ENCODE measurements around the gene NEUROD4.

The NEUROD4 gene
- long read RNA-seq: 0 reads

- Histone ChIP-seq H3K4me3 (replicated peaks; ENCODE audit: insufficient read depth, low read length) (no peak within 1 kb of the TSS), H3K27me3 (ENCODE audit: insufficient read depth, poor library complexity, severe bottlenecking) (peaks cover 31% of the 10 kb centered on the region), H3K27ac (replicated peaks) (no peak within 1 kb of the TSS)
- DNase-seq (ENCODE audit: low read depth in 1 of 2, low spot score in 1 of 2): peak in 1 of 2 experiments; percentile 16
- TF ChIP-seq GABPA (IDR thresholded peaks at IDR 0.05; ENCODE audit: low read depth) (no peak), REST (IDR thresholded peaks at IDR 0.05; ENCODE audit: insufficient replicate concordance, low read depth) (peak; percentile 96)
Measured at GRCh38 chr12:55019784-55020183, at the start of gene NEUROD4. NEUROD4 (plus strand) TSS chr12:55019974; CDS start chr12:55026440, 6,466 bp downstream.

GRCh38 chr12:54970741-54971140 lies 49.0 kb upstream of the NEUROD4 start:
- Histone ChIP-seq H3K27me3 (ENCODE audit: insufficient read depth, poor library complexity, severe bottlenecking) (no peaks in the 10 kb centered on the region), H3K4me3 (replicated peaks; ENCODE audit: insufficient read depth, low read length) (no peak overlapping the region), H3K27ac (replicated peaks) (no peak overlapping the region)
- TF ChIP-seq CTCF (IDR thresholded peaks at IDR 0.05; ENCODE audit: insufficient read depth, low read length) (no peak), POLR2AphosphoS5 (IDR thresholded peaks at IDR 0.05; ENCODE audit: low read depth) (no peak), REST (IDR thresholded peaks at IDR 0.05; ENCODE audit: insufficient replicate concordance, low read depth) (no peak), SPI1 (IDR thresholded peaks at IDR 0.05; ENCODE audit: borderline replicate concordance, low read depth) (no peak), GABPA (IDR thresholded peaks at IDR 0.05; ENCODE audit: low read depth) (no peak)
- DNase-seq (ENCODE audit: low read depth in 1 of 2, low spot score in 1 of 2): no peak

GRCh38 chr12:54973556-54973955 lies 46.2 kb upstream of the NEUROD4 start:
- no peak overlapping the region for H3K27ac ChIP-seq (replicated peaks)
- H3K4me3 ChIP-seq (replicated peaks; ENCODE audit: insufficient read depth, low read length): no peak overlapping the region
- no peak for TF ChIP-seq SPI1 (IDR thresholded peaks at IDR 0.05; ENCODE audit: borderline replicate concordance, low read depth)
- TF ChIP-seq CTCF (IDR thresholded peaks at IDR 0.05; ENCODE audit: insufficient read depth, low read length): no peak
- TF ChIP-seq REST (IDR thresholded peaks at IDR 0.05; ENCODE audit: insufficient replicate concordance, low read depth): no peak
- TF ChIP-seq POLR2AphosphoS5 (IDR thresholded peaks at IDR 0.05; ENCODE audit: low read depth): no peak
- no peak for TF ChIP-seq GABPA (IDR thresholded peaks at IDR 0.05; ENCODE audit: low read depth)
- DNase-seq (ENCODE audit: low read depth in 1 of 2, low spot score in 1 of 2): no peak
- no peaks in the 10 kb centered on the region for H3K27me3 ChIP-seq (ENCODE audit: insufficient read depth, poor library complexity, severe bottlenecking)

All from HL-60 (cell line).